Jurkat, Clone E6-1 (cell line): ENCODE results near the gene ZNF362.

Experiments used
- DNase-seq: peaks from one replicate; pipeline ENCODE4 v3.0.0-alpha.2; 2011; ENCODE audit warnings: low read depth, low spot score
- H3K4me3 ChIP-seq: 2 replicates; pipeline ENCODE4 v1.5.1; 2011; ENCODE audit warnings: mild to moderate bottlenecking, low read length, control low read depth, moderate library complexity

Gene ZNF362

GRCh38 chr1:33332357-33332789 lies 76.1 kb downstream of the ZNF362 start:
- no peak overlapping the region for H3K4me3 ChIP-seq
- DNase-seq, result no peak

GRCh38 chr1:33332881-33333280 lies 76.6 kb downstream of the ZNF362 start:
- no peak for DNase-seq
- H3K4me3 ChIP-seq, result no peak overlapping the region

- no peak for DNase-seq
- no peak overlapping the region for H3K4me3 ChIP-seq
Observed at GRCh38 chr1:33334081-33334552, 77.8 kb downstream of the ZNF362 start.

GRCh38 chr1:33335020-33335419 lies 78.7 kb downstream of the ZNF362 start:
- peak; percentile 19 for DNase-seq
- H3K4me3 ChIP-seq, result no peak overlapping the region

- no peak overlapping the region for H3K4me3 ChIP-seq
- no peak for DNase-seq
Observed at GRCh38 chr1:33336580-33336979, 80.3 kb downstream of the ZNF362 start.

GRCh38 chr1:33337441-33337840 lies 81.1 kb downstream of the ZNF362 start:
- DNase-seq, result no peak

GRCh38 chr1:33338048-33338439 lies 81.8 kb downstream of the ZNF362 start:
- no peak for DNase-seq
- no peak overlapping the region for H3K4me3 ChIP-seq

More at GRCh38 chr1:33337441-33337840, 81.1 kb downstream of the ZNF362 start:
- H3K4me3 ChIP-seq, result no peak overlapping the region

- DNase-seq, result no peak
- no peak overlapping the region for H3K4me3 ChIP-seq
Observed at GRCh38 chr1:33338440-33339211, 82.3 kb downstream of the ZNF362 start.

- DNase-seq, result no peak
- H3K4me3 ChIP-seq, result no peak overlapping the region
Observed at GRCh38 chr1:33339413-33339812, 83.1 kb downstream of the ZNF362 start.

- no peak for DNase-seq
- no peak overlapping the region for H3K4me3 ChIP-seq
Observed at GRCh38 chr1:33341190-33341589, 84.9 kb downstream of the ZNF362 start.

GRCh38 chr1:33342041-33342723 lies 85.9 kb downstream of the ZNF362 start:
- no peak overlapping the region for H3K4me3 ChIP-seq
- DNase-seq, result no peak

GRCh38 chr1:33343539-33343938 lies 87.2 kb downstream of the ZNF362 start:
- H3K4me3 ChIP-seq, result no peak overlapping the region
- DNase-seq, result no peak

- no peak for DNase-seq
- no peak overlapping the region for H3K4me3 ChIP-seq
Observed at GRCh38 chr1:33344896-33345560, 88.7 kb downstream of the ZNF362 start.

- DNase-seq, result no peak
- no peak overlapping the region for H3K4me3 ChIP-seq
Observed at GRCh38 chr1:33346533-33346926, 90.2 kb downstream of the ZNF362 start.

GRCh38 chr1:33346927-33347649 lies 90.8 kb downstream of the ZNF362 start:
- peak; percentile 37 for DNase-seq
- no peak overlapping the region for H3K4me3 ChIP-seq

- H3K4me3 ChIP-seq, result no peak overlapping the region
- DNase-seq, result no peak
Observed at GRCh38 chr1:33347650-33347992, 91.3 kb downstream of the ZNF362 start.

GRCh38 chr1:33348194-33348593 lies 91.9 kb downstream of the ZNF362 start:
- H3K4me3 ChIP-seq, result peak overlapping the region; percentile 69
- DNase-seq, result no peak

- peak overlapping the region; percentile 69 for H3K4me3 ChIP-seq
- no peak for DNase-seq
Observed at GRCh38 chr1:33348676-33349080, 92.4 kb downstream of the ZNF362 start.

- DNase-seq, result no peak
- H3K4me3 ChIP-seq, result peak overlapping the region; percentile 69
Observed at GRCh38 chr1:33349081-33349759, 92.9 kb downstream of the ZNF362 start.
